ENCODE results near the gene PRKCA.

PRKCA gene

GRCh38 chr17:66302761-66303626, 581 bp downstream of the PRKCA start:
- H3K4me1 ChIP-seq (ENCODE audit: control insufficient read depth in 2 of 2, insufficient read depth in 1 of 2, low read depth in 1 of 2, low read length in 2 of 2): peaks cover 12 to 18% of the 10 kb centered on the region in 2 donors
- H2AK5ac ChIP-seq (ENCODE audit: low read depth, low read length): no peak overlapping the region
- H3K4me2 ChIP-seq (ENCODE audit: insufficient read depth, low read length, poor library complexity, severe bottlenecking): peak overlapping the region; percentile 98
- H3K4ac ChIP-seq (ENCODE audit: low read length): no peak overlapping the region
- H2BK15ac ChIP-seq (ENCODE audit: low read length): peak overlapping the region; percentile 45
- peak overlapping the region; percentile 90 for H3K18ac ChIP-seq (ENCODE audit: low read length)
- peaks cover 7 to 28% (median 8%) of the 10 kb centered on the region in 3 experiments for H3K27me3 ChIP-seq (ENCODE audit: control insufficient read depth in 3 of 3, insufficient read depth in 3 of 3, low read depth in 1 of 3, low read length in 3 of 3)
- H3K79me1 ChIP-seq (ENCODE audit: low read depth, low read length): no peaks in the 10 kb centered on the region
- no peak overlapping the region for H2BK5ac ChIP-seq (ENCODE audit: low read length)
- no peak overlapping the region for H3K23ac ChIP-seq (ENCODE audit: low read depth, low read length, poor library complexity)
- no peak overlapping the region for H4K91ac ChIP-seq (ENCODE audit: low read depth, low read length, poor library complexity)
- no peak overlapping the region for H3K14ac ChIP-seq (ENCODE audit: low read length)
- H3K9me3 ChIP-seq (replicated peaks in 1 of 2; ENCODE audit: control insufficient read depth in 2 of 2, insufficient read depth in 1 of 2, low read depth in 1 of 2, low read length in 2 of 2): no peaks in the 10 kb centered on the region
- H2AFZ ChIP-seq (ENCODE audit: low read length): peak overlapping the region; percentile 92
- peak overlapping the region; percentile 69 to 75 for H3K4me3 ChIP-seq (ENCODE audit: low read length in 2 of 2)
- no peaks in the 10 kb centered on the region for H3K36me3 ChIP-seq (replicated peaks in 1 of 2; ENCODE audit: control insufficient read depth in 2 of 2, insufficient read depth in 2 of 2, low read length in 2 of 2)
- no peak overlapping the region for H4K8ac ChIP-seq (ENCODE audit: low read depth, low read length)
- WGBS, 2 donors (ENCODE audit: extremely low coverage in 2 of 2, insufficient read length in 2 of 2, insufficient replicate concordance in 1 of 2): no CpG with 5 or more reads among the region's 91 CpGs
- H3K27ac ChIP-seq (replicated peaks; ENCODE audit: low read length): no peak overlapping the region
- H2BK12ac ChIP-seq (ENCODE audit: low read length): no peak overlapping the region
- no peak overlapping the region for H2BK120ac ChIP-seq (ENCODE audit: low read depth, low read length)
- peak overlapping the region; percentile 87 for H3K9ac ChIP-seq (ENCODE audit: low read depth, low read length, poor library complexity)
- peak; percentile 43 for DNase-seq (ENCODE audit: low spot score)

GRCh38 chr17:66304304-66305174, 2.1 kb downstream of the PRKCA start:
- Histone ChIP-seq H2BK120ac (ENCODE audit: low read depth, low read length) (no peak overlapping the region), H2AFZ (ENCODE audit: low read length) (peak overlapping the region; percentile 51), H4K8ac (ENCODE audit: low read depth, low read length) (no peak overlapping the region), H3K14ac (ENCODE audit: low read length) (no peak overlapping the region), H2AK5ac (ENCODE audit: low read depth, low read length) (no peak overlapping the region), H3K4ac (ENCODE audit: low read length) (no peak overlapping the region), H4K91ac (ENCODE audit: low read depth, low read length, poor library complexity) (no peak overlapping the region), H2BK5ac (ENCODE audit: low read length) (no peak overlapping the region), H3K9ac (ENCODE audit: low read depth, low read length, poor library complexity) (no peak overlapping the region), H3K79me1 (ENCODE audit: low read depth, low read length) (no peaks in the 10 kb centered on the region), H3K18ac (ENCODE audit: low read length) (peak overlapping the region; percentile 40), H2BK15ac (ENCODE audit: low read length) (no peak overlapping the region), H3K9me3 (replicated peaks in 1 of 2; ENCODE audit: control insufficient read depth in 2 of 2, insufficient read depth in 1 of 2, low read depth in 1 of 2, low read length in 2 of 2) (no peaks in the 10 kb centered on the region), H2BK12ac (ENCODE audit: low read length) (no peak overlapping the region), H3K27me3 (ENCODE audit: control insufficient read depth in 3 of 3, insufficient read depth in 3 of 3, low read depth in 1 of 3, low read length in 3 of 3) (peaks cover 7 to 28% (median 8%) of the 10 kb centered on the region in 3 experiments), H3K27ac (replicated peaks; ENCODE audit: low read length) (no peak overlapping the region), H3K4me2 (ENCODE audit: insufficient read depth, low read length, poor library complexity, severe bottlenecking) (peak overlapping the region; percentile 48), H3K36me3 (replicated peaks in 1 of 2; ENCODE audit: control insufficient read depth in 2 of 2, insufficient read depth in 2 of 2, low read length in 2 of 2) (peaks cover 0 to 4% of the 10 kb centered on the region in 2 donors), H3K4me3 (ENCODE audit: low read length in 2 of 2) (peak overlapping the region; percentile 27 to 69), H3K4me1 (ENCODE audit: control insufficient read depth in 2 of 2, insufficient read depth in 1 of 2, low read depth in 1 of 2, low read length in 2 of 2) (peaks cover 12 to 18% of the 10 kb centered on the region in 2 donors), H3K23ac (ENCODE audit: low read depth, low read length, poor library complexity) (no peak overlapping the region)
- no CpG with 5 or more reads among the region's 14 CpGs for WGBS, 2 donors (ENCODE audit: extremely low coverage in 2 of 2, insufficient read length in 2 of 2, insufficient replicate concordance in 1 of 2)
- DNase-seq (ENCODE audit: low spot score): peak; percentile 24

GRCh38 chr17:66306446-66306845, 4.0 kb downstream of the PRKCA start:
- Histone ChIP-seq H3K27me3 (ENCODE audit: control insufficient read depth in 3 of 3, insufficient read depth in 3 of 3, low read depth in 1 of 3, low read length in 3 of 3) (peaks cover 4 to 16% (median 5%) of the 10 kb centered on the region in 3 experiments), H3K79me1 (ENCODE audit: low read depth, low read length) (no peaks in the 10 kb centered on the region), H2BK5ac (ENCODE audit: low read length) (no peak overlapping the region), H4K8ac (ENCODE audit: low read depth, low read length) (no peak overlapping the region), H3K4me1 (ENCODE audit: control insufficient read depth in 2 of 2, insufficient read depth in 1 of 2, low read depth in 1 of 2, low read length in 2 of 2) (peaks cover 12 to 21% of the 10 kb centered on the region in 2 donors), H3K23ac (ENCODE audit: low read depth, low read length, poor library complexity) (no peak overlapping the region), H3K4me2 (ENCODE audit: insufficient read depth, low read length, poor library complexity, severe bottlenecking) (no peak overlapping the region), H3K27ac (replicated peaks; ENCODE audit: low read length) (no peak overlapping the region), H2BK12ac (ENCODE audit: low read length) (no peak overlapping the region), H2AK5ac (ENCODE audit: low read depth, low read length) (no peak overlapping the region), H2AFZ (ENCODE audit: low read length) (peak overlapping the region; percentile 4), H2BK120ac (ENCODE audit: low read depth, low read length) (no peak overlapping the region), H3K14ac (ENCODE audit: low read length) (no peak overlapping the region), H3K4me3 (ENCODE audit: low read length in 2 of 2) (no peak overlapping the region), H3K4ac (ENCODE audit: low read length) (no peak overlapping the region), H2BK15ac (ENCODE audit: low read length) (no peak overlapping the region), H4K91ac (ENCODE audit: low read depth, low read length, poor library complexity) (no peak overlapping the region), H3K9me3 (replicated peaks in 1 of 2; ENCODE audit: control insufficient read depth in 2 of 2, insufficient read depth in 1 of 2, low read depth in 1 of 2, low read length in 2 of 2) (no peaks in the 10 kb centered on the region), H3K36me3 (replicated peaks in 1 of 2; ENCODE audit: control insufficient read depth in 2 of 2, insufficient read depth in 2 of 2, low read length in 2 of 2) (peaks cover 0 to 4% of the 10 kb centered on the region in 2 donors), H3K9ac (ENCODE audit: low read depth, low read length, poor library complexity) (no peak overlapping the region), H3K18ac (ENCODE audit: low read length) (no peak overlapping the region)
- no CpG with 5 or more reads among the region's 5 CpGs for WGBS, 2 donors (ENCODE audit: extremely low coverage in 2 of 2, insufficient read length in 2 of 2, insufficient replicate concordance in 1 of 2)
- DNase-seq (ENCODE audit: low spot score): no peak

GRCh38 chr17:66307257-66307656, 4.8 kb downstream of the PRKCA start:
- Histone ChIP-seq H4K8ac (ENCODE audit: low read depth, low read length) (no peak overlapping the region), H3K9me3 (replicated peaks in 1 of 2; ENCODE audit: control insufficient read depth in 2 of 2, insufficient read depth in 1 of 2, low read depth in 1 of 2, low read length in 2 of 2) (no peaks in the 10 kb centered on the region), H3K4ac (ENCODE audit: low read length) (no peak overlapping the region), H3K9ac (ENCODE audit: low read depth, low read length, poor library complexity) (no peak overlapping the region), H2BK12ac (ENCODE audit: low read length) (no peak overlapping the region), H3K4me1 (ENCODE audit: control insufficient read depth in 2 of 2, insufficient read depth in 1 of 2, low read depth in 1 of 2, low read length in 2 of 2) (peaks cover 10 to 21% of the 10 kb centered on the region in 2 donors), H3K79me1 (ENCODE audit: low read depth, low read length) (no peaks in the 10 kb centered on the region), H2AFZ (ENCODE audit: low read length) (no peak overlapping the region), H2BK120ac (ENCODE audit: low read depth, low read length) (no peak overlapping the region), H3K4me3 (ENCODE audit: low read length in 2 of 2) (no peak overlapping the region), H3K36me3 (replicated peaks in 1 of 2; ENCODE audit: control insufficient read depth in 2 of 2, insufficient read depth in 2 of 2, low read length in 2 of 2) (peaks cover 0 to 4% of the 10 kb centered on the region in 2 donors), H2AK5ac (ENCODE audit: low read depth, low read length) (no peak overlapping the region), H4K91ac (ENCODE audit: low read depth, low read length, poor library complexity) (no peak overlapping the region), H3K4me2 (ENCODE audit: insufficient read depth, low read length, poor library complexity, severe bottlenecking) (no peak overlapping the region), H3K27me3 (ENCODE audit: control insufficient read depth in 3 of 3, insufficient read depth in 3 of 3, low read depth in 1 of 3, low read length in 3 of 3) (peaks cover 0 to 11% (median 0%) of the 10 kb centered on the region in 3 experiments), H3K18ac (ENCODE audit: low read length) (no peak overlapping the region), H2BK15ac (ENCODE audit: low read length) (no peak overlapping the region), H3K14ac (ENCODE audit: low read length) (no peak overlapping the region), H3K27ac (replicated peaks; ENCODE audit: low read length) (no peak overlapping the region), H2BK5ac (ENCODE audit: low read length) (no peak overlapping the region), H3K23ac (ENCODE audit: low read depth, low read length, poor library complexity) (no peak overlapping the region)
- no peak for DNase-seq (ENCODE audit: low spot score)
- WGBS, 2 donors (ENCODE audit: extremely low coverage in 2 of 2, insufficient read length in 2 of 2, insufficient replicate concordance in 1 of 2): no CpG with 5 or more reads among the region's 2 CpGs

All from neuronal stem cell (in vitro differentiated cells).